KG1 (cell line): ENCODE results near the gene ZNF837.
"Not testable (repeated sequence)": the region's sequence is repeated elsewhere in the genome, so short reads cannot be mapped to it uniquely, and the experiment has no call there.

Experiments used
- DNase-seq: peaks from one replicate; lab custom pipeline; 2025; lab: John Stamatoyannopoulos, UW

ZNF837 gene

DNA sequence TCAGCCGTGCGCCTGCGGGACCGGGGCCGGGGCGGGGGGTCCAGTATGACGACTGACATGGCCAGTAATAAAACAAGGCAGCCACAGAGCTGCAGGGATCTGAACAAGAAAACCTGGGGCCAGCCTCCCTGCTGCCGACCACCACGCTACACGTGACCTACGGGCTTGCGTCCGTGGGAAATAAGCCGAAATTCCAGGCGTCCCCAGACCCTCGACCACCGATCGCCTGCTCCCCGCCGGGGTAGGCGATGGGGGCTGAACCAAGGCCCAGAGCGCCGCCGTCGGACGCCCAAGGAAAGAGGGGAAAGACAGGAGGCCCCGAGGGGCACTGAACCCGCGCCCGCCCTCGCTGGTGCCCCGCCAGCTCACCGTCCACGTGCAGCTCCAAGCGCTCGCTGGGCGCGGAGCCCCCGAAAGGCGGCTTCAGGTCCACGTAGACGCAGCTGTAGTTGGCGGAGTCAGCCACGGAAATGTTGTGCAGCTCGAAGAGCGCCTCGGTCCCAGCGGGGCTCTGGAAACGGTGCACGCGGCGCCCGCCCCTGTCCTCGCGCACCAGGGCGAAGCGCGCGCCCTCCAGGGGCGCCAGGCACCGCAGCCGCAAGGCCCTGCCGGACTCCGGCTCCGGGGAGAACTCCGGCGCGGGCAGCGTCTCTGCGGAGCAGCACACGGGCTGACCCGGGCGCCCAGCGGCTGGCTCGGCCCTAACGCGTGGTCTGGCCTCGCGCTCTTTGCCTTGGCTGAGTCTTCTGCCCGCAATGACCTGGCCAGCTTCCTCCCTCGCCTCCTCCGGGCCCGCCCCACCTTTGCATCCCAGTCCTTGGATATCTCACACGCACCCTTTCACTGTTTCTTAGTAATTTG lies 30.6 kb downstream of the ZNF837 start:
- DNase-seq: no peak

DNA sequence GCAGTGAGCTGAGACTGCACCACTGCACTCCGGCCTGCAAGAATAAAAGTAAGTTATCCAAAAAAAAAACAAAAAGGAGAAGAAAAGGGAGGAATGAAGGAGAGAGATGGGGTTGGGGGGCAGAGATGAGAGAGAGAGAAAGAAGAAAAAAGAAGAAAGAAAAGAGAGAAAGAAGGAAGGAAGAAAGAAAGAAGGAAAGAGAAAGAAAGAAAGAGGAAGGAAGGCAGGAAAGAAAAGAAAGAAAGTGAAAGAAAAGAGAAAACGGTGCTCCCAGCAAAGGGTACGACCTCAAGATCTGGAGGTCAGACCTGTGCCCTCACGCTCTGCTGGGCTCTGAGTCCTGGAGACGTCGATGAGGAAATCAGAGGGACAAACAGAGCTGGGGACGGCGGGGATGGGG lies 31.2 kb downstream of the ZNF837 start:
- no peak for DNase-seq

DNA sequence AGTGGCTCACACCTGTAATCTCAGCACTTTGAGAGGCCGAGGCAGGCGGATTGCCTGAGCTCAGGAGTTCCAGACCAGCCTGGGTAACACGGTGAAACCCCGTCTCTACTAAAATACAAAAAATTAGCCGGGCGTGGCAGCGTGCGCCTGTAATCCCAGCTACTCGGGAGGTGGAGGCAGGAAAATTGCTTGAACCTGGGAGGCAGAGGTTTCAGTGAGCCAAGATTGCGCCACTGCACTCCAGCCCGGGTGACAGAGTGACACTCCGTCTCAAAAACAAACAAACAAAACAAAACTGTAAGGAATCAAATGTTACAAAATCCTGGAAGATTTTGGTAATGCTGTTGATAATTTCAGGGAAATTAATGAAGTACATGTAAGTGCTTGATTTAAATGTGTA lies 32.8 kb downstream of the ZNF837 start:
- not testable (repeated sequence) for DNase-seq

DNA sequence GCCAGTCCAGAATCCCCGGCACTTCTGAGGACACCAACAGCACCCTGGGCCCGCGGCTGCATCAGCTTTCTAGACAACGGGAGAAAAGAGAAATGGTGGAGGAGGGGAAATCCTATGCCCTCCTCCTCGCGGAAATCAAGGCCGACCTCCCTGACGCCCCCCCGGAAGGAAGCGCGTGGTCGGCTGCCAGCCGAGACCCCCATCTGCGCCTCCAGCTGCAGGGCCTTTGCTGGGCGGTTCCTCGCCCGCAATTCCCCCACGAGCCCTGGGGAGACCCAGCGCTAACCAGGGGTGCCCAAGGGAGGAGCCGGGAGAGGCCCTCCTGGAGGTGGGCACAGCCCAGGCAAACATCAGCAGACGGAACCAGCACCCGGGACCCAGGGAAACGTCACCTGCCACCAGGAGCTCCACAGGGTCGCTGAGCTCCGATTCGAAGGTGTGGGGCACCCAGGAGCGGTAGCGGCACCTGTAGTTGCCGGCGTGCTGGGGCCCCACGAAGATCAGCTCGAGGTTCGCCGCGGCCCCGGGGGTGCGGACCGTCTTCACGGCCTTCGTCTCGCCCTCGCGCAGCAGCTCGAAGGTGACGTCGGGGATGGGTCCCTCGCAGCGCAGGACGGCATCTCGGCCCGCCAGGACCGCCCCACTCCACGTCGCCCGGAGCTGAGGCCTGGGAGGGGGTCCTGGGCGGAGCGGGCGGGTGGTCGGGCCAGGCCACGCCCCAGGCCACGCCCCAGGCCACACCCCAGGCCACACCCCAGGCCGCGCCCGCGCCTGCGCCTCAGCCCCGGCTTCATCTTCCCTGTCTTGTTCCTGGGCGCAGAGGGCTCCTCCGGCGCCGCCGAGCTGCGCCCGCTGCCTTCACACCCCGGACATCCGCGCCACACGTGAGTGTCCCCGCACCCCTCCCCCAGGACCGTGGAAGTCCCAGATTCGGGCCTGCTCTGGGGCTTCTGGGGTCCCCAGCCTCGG lies 33.6 kb downstream of the ZNF837 start:
- DNase-seq: peak; percentile 59

DNA sequence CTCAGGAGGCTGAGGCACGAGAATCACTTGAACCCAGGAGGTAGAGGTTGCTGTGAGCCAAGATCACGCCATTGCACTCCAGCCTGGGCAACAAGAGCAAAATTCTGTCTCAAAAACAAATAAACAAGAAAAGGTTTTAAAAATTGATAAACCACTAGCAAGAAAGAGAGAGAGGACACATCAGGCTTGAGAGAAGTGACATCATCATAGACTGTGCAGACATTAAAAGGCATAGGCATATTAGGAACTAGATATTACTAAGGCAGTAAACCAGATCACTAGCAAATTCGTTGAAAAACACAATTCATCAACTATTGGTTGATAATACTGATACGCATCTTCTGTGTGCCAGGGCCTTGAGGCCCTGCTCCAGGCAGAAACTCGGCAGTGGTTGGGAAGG lies 35.3 kb downstream of the ZNF837 start:
- no peak for DNase-seq

DNA sequence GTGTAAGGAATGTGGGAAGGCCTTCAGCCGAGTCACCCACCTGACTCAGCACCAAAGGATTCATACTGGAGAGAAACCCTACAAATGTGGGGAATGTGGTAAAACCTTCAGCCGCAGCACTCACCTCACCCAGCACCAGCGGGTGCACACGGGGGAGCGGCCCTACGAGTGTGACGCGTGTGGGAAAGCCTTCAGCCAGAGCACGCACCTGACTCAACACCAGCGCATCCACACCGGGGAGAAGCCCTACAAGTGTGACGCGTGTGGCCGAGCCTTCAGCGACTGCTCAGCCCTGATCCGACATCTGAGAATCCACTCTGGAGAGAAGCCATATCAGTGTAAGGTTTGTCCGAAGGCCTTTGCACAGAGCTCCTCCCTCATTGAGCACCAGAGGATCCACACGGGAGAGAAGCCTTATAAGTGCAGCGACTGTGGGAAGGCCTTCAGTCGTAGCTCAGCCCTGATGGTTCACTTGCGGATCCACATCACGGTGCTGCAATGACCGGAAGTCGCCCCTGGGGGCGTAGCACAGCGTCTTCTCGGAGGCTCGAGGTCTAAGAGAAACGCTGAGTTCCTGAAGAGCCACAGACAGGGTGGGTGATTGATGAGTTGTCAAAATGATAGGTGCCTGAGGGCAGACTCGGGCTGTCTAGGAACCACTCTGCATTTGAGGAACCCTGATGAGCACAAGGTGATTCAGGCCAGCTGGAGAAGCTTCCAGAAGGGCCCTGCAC lies 41.8 kb downstream of the ZNF837 start:
- no peak for DNase-seq

DNA sequence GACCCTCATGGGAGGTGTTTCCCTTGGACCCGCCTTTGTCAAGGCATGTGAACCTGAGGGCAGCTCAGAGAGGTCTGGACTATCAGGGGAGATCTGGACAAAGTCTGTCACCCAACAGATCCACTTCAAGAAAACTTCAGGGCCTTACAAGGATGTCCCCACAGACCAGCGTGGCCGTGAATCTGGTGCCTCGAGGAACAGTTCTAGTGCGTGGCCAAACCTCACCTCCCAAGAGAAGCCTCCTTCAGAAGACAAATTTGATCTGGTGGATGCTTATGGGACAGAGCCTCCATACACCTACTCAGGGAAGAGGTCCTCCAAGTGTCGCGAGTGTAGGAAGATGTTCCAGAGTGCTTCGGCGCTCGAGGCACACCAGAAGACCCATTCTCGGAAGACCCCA lies 42.5 kb downstream of the ZNF837 start:
- no peak for DNase-seq

DNA sequence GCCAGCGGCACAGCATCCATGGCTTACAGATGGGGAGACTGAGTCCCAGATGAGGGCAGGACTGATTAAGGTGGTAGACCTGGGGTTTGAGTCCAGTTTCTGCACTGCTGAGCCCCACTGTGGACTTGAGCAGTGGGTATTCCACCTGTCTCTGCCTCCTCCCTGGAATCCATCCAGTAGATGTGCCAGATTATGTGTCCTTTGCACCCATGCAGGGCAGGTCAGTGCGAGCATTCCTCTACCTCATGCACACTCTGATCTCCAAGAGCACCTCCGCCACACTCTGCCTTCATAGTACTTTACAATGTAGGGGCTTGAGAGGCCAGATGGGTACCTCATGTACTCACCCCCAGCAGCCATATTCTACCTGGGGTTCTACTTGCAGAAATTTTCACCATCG lies 44.0 kb downstream of the ZNF837 start:
- no peak for DNase-seq

DNA sequence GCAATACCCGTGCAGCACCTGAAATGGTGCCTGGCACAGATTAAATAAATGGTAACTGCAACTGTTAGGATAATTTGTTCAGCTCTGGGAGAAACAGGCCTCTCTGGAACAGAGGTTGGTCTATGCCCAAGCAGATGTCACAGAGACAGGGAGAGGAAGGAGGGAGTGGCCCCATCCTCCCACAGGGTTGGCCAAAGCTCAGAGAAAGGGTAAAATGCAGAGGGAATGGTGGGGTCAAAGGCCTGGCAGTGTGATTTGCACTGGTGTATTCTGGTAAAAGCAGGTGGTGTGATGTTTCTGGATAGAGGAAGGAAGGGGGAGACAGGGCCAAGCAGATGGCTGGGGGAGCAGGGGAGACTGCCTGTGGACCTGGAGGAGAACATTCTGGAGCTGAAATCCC lies 44.6 kb downstream of the ZNF837 start:
- DNase-seq: no peak

DNA sequence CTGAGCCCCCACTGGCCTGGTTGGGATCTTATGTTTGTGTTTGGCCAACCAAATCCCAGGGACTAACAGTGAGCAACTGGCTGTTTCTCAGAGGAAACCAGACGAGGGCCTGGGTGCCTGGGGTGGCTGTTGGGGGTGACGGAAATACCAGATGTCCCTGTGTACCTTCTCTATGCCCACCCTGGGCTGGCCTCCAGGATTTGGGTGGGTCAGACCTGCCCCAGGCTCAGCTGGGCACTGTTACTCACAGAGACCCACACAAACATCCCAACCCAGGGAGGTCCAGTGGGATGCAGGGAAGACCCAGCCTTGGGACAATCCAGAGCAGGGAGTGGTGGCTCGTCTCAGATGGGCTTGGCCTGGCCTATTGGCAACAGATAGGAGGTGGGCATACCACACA lies 45.2 kb downstream of the ZNF837 start:
- DNase-seq: no peak

DNA sequence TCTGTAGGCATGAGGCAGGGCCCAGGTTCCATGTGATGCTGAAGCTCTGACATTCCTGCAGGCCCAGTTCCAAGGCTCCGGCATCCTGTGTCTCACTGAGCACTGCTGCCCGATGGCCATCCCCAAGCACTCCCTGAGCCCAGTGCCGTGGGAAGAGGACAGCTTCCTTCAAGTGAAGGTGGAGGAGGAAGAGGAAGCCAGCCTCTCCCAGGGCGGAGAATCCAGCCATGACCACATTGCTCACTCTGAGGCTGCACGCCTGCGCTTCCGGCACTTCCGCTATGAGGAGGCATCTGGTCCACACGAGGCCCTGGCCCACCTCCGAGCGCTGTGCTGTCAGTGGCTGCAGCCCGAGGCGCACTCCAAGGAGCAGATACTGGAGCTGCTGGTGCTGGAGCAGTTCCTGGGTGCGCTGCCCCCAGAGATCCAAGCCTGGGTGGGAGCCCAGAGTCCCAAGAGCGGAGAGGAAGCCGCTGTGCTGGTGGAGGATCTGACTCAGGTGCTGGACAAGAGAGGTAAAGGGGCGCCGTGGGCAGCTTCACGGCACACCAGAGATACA lies 46.1 kb downstream of the ZNF837 start:
- DNase-seq: no peak

DNA sequence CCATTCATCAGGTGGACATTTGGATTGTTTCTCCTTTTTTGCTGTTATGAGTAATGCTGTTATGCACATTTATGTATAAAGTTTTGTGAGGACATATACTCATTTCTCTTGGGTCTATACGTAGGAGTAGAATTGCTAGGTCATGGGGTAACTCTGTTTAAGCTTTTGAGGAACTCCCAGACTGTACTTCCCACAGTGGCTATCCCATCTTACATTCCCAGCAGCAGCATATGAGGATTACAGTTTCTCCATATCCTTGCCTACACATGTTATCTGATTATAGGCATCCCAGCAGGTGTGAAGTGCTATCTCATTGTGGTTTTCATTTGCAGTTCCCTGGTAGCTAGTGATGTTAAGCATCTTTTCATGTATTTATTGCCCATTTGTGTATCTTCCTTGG lies 48.1 kb downstream of the ZNF837 start:
- no peak for DNase-seq

DNA sequence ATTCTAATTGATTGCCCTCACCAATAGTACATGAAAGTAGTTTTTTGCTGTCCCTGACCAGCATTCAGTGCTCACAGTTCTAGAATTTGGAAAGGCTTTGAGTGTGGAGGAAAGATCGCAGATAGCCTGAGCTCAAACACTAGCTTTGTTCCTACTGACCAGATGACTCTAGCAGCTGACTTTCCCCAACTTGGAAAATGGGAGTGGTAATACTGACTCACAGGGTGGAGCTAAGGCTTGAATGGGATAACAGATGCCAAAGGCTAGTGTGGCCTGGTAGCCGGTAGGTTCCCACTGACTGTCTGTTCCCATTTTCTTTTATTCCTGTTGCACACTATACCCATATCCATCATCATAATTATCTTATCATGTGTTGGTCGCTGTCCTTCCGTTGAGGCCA lies 50.4 kb downstream of the ZNF837 start:
- DNase-seq: no peak

DNA sequence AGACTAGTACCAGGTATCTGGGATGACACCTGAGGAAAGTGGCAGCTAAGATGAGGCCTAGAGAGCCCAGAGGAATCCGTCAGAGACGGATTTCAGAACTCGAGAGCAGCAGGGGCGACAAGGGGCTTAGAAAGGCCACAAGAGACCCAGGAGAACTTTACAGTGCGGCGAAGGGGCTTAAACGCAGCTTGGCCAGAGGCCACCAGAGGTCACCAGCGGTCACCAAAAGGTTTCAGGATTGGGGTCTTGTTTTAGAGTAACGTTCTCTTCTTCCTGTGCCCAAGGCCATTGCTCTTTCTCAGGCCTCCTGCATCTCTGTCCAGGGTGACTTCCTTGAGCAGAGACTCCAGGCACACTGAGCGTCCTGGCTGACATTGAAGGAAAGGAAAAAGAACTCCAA lies 51.8 kb downstream of the ZNF837 start:
- DNase-seq: no peak

DNA sequence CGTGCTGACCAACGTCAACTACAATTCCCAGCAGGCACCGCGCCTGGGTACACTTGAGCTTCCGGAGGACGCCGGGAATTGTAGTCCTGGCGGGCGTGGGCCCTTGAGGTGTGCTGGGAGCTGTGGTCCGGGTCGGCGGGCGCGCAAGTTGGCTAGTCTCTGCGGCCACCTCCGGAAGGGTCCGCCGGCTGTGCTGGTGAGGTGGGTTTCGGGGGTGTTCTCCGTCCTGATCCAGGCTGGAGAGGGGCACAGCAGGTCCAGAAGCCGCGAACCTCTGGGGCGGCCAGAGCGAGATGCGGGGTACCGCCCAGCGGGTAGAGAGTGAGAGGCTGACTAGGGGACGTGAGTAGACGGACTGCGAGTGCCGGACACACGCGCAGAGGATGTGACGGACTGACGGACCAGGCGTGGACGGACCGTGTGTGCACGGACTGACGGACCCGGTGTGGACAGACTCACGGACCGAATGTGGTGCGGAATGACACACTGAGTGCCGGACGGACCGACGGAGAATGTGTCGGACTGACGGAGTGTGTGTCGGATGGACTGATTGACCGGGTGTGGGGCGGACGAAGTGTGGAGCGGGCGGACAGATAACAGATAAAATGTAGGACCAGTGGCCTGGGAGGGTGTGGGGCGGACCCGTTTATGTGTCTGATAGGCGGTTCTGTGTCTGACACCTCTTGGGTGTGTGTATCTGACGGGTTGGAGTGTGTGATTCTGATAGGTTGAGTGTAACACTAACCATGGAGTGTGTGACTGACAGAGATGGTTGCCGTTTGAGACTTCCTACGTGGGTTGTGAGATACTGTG lies 53.7 kb downstream of the ZNF837 start, which contains the start of gene ZSCAN22:
ZSCAN22 (plus strand) TSS at position 81 of the 813 bp plus-strand sequence. CDS start 7,809 bp downstream, outside the sequence.
- peak; percentile 91 for DNase-seq

DNA sequence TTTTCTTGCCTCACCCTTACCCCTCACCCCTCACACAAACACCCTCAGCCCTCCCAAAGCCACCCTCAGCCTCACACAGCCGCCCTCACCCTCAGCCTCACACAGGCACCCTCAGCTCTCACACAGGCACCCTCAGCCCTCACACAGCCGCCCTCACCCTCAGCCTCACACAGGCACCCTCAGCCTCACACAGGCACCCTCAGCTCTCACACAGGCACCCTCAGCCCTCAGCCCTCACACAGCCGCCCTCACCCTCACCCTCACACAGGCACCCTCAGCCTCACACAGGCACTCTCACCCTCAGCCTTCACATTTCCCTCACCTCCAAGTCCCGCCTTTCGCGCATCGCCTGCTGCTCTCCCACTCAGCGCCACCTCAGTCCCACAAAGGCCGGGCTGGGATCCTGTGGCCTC lies 54.3 kb downstream of the ZNF837 start:
- DNase-seq: no peak

DNA sequence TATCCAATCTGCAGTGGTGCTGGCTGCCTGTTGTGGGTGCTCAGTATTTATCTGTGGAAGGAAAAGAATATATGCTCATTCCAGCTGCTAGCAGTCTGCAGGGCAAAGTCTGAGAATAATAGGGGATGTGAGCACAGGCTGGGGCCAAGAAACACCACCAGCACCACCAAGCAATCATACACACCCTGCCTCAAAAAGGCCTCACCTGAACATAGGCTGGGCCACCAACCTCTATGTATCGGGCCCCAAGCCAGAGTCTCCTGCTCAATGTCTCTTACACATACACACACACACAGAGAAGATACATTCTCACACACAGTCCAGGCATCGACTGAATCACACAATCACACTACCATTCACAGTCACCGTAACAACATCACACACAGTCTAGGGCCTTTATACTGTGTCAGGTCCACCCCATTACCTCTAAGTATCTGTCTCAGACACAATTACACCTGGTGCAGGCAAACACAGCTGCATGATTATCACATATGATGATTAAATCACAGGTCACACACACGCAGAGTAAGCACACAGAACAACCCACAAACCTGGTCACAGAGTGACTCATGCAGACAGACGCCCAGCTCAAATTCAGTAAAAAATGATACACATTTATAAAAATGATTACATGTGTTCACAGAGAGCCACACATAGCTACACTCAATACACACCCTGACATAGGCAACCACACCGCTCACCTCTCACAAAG lies 55.4 kb downstream of the ZNF837 start:
- DNase-seq: no peak

DNA sequence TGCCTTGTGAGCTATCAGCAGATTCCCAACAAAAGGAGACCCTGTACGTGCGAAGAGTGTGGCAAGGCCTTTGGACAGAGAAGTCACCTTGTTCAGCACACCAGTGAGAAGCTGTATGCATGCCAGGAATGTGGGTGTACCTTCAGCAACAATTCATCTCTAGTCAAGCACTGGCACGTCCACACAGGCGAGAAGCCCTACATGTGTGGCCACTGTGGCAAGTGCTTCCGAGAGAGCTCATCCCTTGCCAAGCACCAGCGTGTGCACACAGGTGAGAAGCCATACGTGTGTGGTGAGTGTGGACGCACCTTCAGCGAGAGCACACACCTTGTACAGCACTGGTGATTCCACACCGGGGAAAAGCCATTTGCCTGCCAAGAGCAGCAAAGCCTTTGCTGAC lies 61.6 kb downstream of the ZNF837 start:
- no peak for DNase-seq

DNA sequence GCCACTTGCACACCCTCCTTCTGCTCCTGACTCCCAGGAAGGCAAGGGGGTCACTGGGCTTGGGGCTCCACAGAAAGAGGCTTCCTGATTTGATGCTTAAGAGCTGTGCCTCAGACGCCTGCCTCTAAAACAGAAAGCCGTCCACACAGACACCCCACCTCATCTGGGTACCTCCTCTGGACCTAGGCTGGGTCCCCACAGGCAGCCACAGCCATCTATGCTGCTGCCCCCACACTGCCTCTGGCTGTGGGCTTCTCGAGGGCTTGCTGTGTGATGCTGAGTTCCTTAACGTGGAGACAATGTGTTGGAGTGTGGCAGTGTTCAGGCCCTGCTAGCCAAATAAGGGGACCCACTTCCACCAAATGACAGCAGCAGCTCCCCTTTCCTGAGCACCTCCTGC lies 62.5 kb downstream of the ZNF837 start:
- DNase-seq: no peak
